Activated T-cell treated with anti-CD3 and anti-CD28 coated beads, Interleukin-2, amount 50 U/mL, for 1 hour (primary cell): ENCODE results near the gene CMKLR1.

Experiments used
- DNase-seq: peaks from one replicate; pipeline ENCODE4 v3.0.0-alpha.2; 2020

Gene CMKLR1, protein sequence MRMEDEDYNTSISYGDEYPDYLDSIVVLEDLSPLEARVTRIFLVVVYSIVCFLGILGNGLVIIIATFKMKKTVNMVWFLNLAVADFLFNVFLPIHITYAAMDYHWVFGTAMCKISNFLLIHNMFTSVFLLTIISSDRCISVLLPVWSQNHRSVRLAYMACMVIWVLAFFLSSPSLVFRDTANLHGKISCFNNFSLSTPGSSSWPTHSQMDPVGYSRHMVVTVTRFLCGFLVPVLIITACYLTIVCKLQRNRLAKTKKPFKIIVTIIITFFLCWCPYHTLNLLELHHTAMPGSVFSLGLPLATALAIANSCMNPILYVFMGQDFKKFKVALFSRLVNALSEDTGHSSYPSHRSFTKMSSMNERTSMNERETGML

DNA sequence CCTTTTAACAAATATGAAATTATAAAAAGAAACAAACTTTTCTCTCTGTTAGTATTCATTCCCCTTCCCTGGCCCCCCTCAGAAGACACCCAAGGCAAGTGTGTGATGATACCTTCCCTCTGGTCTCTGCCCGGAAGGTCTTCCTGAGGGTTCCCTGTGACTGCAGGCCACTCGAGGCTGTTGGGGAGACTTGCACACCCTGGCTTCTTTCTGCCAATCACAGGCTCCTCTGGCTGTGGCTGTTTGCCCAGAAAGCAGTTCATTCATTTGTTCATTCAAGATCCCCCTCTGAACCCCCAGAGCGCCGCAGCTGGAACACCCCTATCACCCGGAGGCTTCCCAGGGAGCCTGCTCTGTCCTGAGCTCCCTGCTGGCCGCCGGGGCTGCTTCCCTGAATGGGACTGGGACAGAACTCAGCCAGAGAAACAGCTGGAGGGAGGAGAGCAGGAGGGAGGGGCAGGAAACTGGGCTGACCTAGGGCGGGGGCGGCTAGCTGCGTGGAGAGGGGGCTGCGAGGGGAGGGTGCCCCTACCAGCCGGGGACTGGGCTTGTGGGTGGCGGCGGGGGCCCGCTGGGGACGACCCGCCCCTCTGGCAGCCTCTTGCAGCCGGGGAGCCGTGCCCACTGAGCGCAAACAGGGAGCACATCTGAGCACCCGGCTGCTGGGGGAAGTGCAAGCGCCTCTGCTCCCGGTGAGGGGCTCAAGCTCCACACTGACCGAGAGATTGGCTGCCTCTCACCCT is at the start of gene CMKLR1:
CMKLR1 (minus strand) TSS at position 397 of the 743 bp plus-strand sequence. CDS start 45,720 bp downstream, outside the sequence.
- no peak for DNase-seq

DNA sequence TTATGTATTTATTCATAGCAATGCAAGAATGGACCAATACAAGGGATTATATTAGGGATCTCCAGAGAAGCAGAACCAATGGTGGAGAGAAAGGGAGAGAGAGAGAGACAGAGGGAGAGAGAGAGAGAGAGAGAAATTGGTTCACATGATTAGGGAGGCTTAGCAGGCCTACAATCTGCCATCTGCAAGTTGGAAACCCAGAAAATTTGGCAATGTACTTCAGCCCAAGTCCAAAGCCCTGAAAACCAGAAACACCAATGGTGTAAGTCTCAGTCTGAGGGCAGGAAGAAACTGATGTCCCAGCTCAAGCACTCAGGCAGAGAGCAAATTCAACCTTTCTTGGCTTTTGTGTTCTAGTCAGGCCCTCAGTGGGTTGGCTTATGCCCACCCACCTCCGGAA is 48.7 kb upstream of the CMKLR1 start:
- no peak for DNase-seq

DNA sequence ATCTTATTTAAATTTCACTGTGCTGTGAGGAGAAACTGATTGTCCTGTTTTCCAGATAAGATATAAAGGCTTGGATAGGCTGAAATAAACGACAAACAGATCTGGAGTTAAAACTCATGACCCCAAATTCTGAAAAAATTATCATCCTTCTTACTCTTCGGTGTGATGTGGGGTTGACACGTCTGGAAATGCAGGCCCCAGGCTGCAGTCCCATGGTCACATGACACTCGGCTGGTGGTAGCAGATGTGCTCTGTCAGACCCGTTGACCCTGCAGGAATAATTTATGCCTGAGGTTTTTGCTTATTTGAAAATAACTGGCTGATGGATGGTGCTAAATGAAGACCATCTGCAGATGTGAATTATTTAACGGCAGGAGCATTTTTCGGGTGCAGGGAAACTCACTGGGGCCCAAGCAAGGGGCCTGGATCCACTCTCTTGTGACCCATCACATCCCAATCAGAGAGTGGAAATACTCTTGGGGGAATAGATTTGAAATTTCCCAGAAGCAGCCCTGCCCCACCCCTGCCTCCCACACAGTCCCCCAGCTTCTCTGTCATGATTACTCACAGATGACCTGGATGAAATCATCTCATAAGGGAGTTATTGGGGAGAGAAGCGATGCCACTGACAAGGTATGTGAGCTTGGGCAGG is 47.7 kb upstream of the CMKLR1 start:
- no peak for DNase-seq

DNA sequence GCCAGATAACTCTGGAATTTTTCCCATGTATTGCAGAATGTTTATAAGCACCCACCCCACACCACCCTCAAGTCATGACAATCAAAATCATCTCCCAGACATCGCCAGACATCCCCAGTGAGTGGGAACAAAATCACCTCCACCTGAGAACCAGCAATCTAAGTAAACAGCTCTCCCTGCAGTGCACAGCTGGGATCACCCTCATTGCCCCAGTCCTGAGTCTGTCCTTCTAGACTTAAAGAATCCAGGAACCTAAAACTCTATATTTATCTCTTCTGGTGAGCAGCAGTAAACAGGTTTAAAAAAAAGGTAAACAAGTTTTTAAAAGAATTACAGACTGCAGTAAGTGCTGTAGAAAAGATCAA is 43.3 kb upstream of the CMKLR1 start:
- DNase-seq = no peak

DNA sequence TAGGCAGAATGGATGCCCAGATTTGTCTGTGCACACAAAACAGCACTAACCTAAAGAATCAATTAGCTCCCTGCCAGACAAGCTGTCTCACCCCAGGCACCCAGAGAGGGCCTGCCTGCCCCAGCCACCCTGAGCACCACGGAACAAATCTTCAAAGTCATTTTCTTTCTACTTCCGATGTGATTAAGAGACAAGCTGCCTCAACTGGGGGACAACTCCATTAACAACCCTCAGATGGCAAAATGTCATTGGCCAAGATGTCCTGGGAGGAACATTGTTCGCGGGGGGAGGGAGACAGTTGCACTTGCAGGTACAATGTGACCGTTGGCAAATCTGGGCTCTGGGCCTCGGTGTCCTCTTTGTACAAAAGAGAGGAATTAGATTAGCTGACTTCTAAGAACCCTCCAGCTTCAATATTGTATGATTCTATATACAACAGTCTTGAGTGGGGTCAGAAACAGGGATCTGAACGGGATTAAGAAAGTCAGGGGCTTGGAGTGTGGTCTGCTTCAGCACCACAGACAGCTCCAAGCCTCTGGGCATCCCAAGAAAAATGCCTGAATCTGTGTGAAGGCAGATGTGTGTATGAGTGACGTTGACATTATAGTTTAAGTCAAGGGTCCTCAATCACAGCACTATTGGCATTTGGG is 42.8 kb upstream of the CMKLR1 start:
- no peak for DNase-seq

DNA sequence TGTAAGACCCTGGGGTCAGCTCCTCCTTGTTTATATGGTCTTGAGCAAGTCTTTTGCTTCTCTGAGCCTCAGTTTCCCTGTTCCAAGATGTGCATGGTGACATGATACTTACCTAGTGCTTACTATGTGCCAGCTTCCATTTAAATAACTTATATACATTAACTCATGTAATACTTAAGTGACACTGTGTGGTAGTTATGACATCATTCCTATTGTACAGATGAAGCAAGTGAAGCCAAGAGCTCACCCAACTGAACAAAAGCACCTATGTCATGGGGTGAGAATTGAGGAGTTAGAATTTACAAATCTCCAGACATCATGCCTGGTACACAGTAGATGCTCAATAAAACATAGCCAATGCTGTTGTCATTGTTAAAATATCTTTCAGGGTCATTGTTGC is 41.3 kb upstream of the CMKLR1 start:
- DNase-seq = no peak

DNA sequence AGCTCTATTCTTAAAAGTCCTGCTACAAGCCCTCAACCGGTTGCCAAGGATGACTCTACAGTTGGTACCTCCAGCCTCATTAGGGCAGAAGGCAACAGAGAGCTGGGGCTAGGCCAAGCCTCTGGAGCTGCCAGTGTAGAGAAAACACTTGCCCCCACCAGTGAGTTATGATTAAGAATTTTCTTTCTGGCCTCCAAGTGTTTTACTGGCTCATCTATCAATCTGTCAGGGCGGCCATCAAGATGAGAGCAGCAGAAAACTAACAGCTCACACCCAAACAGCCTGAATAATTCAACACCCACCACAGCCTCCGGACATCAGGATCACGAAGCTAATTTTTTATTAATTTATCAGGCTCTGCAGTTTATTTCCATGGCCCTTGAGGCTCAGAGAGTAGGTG is 40.7 kb upstream of the CMKLR1 start:
- no peak for DNase-seq

DNA sequence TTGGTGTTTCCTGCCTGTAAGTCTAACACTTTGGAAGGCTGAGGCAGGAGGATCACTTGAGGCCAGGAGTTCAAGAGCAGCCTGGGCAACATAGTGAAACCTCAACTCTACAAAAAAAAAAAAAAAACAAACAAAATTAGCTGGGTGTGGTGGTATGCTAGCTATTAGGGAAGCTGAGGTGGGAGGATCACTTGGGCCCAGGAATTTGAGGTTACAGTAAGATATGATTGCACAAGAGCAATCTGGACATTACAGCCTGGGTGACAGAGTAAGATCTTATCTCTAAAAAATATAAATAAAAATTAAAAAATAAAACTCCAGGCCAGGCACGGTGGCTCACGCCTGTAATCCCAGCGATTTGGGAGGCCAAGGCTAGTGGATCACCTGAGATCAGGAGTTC is 39.8 kb upstream of the CMKLR1 start:
- DNase-seq = no peak

DNA sequence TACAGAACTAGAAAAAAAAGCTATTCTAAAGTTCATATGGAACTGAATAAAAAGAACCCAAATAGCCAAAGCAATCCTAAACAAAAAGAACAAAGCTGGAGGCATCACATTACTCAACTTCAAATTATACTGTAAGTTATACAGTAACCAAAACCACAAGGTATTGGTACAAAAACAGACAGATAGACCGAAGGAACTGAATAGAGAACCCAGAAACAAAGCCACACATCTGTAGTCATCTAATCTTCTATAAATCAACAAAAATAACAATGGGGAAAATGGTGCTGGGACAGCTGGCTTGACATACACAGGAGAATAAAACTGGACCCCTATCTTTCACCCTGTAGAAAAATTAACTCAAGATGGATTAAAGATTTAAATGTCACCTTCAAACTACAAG is 38.1 kb upstream of the CMKLR1 start:
- no peak for DNase-seq

DNA sequence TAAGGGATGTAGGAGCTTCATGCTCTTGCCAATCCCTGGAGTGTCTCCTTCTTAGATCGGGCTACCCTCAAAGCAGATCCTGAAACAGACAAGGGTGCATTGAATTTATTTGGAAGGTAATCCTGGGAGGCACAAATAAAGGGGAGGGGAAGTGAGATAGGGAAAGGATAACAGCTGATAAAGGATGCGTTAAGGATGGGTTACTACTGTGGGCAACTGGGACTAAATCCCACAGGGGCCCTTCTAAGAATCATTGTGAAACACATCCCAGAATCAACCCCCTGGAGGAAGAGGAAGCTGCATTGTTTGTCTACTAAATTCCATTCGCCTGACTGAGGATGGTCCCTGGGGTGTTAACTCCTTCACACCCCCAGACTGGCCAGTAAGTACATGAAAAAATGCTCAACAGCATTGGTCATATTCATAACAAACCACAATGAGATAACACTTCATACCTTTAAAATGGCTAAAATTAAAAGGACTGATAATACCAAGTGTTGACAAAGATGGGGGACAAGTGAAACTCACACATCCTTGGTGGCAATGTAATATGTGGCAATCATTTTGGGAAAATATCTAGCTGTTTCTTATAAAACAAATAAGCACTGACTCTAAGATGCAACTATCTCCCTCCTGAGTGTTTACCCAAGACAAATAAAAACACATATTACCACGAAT is 37.0 kb upstream of the CMKLR1 start:
- DNase-seq = no peak

DNA sequence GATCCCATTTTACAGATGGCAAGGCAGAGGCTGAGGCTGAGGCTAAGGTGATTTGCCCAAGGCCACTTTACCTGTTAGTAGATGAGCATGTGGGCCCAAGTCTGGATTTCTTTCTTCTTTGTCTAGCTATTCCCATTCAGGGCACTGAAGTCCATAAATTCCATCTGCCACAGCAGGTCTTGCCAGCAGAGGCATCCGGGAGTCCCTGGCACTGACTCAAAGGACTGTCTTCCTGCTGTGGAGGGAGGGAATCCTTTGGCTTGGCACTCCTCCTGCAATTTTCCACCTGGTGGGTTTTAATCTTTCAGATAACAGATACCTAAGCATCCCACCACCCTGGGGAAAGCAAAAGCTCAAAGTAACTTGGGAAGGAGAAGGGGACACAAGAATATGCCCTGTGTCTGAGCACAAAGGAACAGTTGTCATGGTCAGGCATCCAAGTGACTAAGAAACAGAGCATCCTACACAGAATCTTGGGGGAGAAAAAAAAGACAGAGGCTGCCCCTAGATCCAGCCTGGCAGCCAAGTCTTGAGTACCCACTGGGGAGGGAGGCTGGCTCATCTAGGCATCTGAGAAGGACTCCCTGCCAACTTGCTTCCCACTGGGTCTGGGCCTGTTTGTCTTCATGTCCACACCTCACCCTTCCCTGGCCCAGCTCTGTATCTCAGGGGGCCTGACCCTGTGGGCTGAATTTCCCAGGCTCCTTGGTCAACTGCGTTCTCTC is 35.6 kb upstream of the CMKLR1 start:
- no peak for DNase-seq

DNA sequence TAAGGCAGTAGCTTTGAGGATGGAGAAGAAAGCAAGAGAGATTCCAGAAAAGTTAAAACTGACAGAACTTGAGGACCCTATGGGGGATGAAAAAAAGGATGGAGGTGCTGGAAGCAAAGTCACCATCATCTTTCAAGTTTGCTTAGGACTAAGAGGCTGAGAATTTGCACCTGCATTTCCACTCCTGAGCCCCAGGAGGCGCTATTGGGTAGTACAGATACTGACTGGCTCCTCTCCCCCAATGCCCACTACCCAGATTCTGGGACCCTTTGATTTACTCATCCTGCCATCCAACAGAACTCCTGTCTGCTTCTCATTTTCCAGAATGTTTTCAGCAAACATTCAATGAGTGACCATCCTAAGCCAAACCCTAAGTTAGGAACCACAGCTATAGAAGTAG is 34.0 kb upstream of the CMKLR1 start:
- no peak for DNase-seq

DNA sequence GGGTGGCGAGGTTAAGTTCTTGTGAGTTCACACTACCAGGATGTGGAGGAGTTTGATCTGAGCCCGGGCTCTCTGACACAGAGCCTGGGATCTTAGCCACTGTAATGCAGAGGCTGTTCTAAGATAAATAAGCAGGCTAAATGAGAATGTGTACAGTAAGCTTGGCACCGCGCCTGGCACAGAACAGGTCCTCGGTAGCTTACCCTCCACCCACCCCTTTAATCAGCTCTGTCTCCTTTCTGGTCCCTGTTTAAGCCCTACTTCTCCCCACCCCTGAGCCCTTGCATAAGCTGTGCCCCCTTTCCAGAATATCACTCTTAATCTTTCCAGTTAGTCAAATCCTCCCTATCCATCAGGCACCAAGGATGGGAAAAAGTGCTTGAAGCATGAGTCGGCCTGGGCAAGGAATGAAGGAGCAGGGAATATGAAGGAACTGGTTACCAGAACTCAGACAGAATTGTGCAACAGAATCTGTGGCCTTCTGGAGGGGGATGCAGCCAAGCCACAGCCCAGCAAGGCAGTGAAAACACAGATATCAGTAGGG is 32.8 kb upstream of the CMKLR1 start:
- DNase-seq = no peak

DNA sequence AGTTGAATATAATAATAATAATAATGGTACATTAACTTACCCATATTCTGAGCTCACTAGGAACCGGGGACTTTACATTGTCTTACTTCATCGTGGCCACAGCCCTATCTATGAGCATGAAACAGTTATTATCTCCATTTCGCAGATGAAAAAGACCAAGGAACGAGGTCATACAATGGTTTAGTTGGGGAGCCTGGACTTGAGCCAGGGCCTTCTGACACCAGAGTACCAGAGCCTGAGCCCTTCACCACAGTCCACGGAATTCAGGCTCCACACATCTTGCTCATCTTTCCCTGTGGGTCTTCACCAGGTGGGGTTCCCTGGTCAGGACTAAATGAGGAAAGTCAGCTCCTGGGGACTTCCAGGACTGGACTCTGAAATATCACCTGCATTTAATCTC is 31.3 kb upstream of the CMKLR1 start:
- no peak for DNase-seq

DNA sequence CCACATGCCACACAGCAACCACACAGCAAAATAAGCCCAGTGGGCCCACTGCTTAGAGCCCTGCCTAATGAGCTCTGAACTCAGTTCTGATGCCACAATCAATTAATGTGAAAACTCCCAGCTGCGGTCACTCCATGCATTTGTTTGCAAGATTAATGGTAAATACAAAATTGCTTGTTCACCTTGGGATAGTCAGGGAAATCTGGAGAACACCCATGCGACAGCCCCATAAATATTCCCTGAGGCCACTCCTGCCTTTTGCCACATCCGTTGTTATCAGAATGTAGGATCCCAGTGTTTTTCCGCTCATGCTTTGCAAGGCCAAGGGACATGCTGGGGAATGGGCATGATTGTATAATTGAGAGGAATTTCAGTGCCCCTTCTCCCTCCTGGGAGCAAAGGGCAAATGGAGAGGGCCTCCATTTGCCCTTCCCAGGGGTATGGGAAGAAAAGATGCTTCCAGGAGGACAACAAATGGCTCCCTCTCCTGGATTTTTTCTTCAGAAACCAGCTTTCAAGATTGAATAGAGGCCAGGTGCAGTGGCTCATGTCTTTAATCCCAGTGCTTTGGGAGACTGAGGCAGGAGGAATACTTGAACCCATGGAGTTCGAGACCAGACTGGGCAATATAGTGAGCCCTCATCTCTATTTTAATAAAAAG is 30.8 kb upstream of the CMKLR1 start:
- DNase-seq = no peak

DNA sequence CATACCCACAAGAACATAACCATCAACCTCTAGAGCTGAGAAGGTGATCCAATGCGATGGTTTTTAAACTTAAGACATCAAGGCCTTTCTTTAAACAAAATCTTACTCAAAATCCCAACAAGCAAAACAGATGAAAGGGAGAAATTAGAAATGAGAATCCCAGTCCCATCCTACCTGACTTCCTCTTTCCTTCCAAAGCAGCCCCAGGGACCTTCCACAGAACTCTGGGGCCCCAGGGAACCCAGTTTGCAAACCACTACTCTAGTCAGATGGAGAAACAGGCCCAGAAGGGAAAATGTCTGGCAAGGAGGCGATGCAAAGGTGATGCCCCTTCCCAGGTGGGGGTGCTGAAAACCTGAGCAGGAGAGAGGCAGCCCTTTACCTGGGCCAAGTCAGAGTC is 29.0 kb upstream of the CMKLR1 start:
- DNase-seq = no peak

DNA sequence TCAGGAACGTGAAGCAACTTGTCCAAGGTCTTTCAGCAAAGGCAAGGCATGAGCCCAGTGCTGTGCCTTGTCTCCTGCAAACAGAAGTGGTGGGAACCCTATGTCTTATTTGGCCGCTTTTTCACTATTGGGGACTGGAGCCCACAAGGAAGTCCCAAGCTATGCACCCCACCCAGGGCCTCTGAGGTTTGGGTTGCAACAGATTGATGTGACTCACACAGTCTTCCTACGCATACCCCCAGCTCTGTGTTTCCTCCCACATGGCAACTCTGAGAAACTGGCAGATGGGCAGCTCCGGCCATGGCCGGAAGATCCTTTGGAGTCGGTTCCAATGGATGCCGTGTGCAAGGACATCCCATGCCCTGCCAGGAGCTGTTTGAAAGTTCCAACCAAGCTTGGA is 28.3 kb upstream of the CMKLR1 start:
- DNase-seq = no peak

DNA sequence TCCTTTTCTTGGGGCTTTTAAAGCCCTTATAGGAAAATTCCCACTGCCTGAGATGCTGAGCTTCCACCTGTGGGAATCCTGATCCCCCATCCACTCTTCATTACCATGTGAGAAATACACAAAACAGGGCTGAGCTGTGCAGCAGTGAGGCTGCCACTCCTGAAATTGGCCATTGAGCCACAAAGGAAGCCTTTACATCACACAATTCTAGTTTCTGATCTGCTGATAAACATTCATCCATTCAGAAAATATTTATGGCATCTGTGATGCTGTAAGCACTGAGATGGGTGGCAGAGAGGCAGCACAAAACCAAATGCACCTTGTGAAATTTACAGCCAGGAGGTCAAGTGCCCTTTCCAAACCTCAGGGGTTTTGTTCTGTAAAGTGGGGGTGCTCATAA is 26.2 kb upstream of the CMKLR1 start:
- DNase-seq = no peak

DNA sequence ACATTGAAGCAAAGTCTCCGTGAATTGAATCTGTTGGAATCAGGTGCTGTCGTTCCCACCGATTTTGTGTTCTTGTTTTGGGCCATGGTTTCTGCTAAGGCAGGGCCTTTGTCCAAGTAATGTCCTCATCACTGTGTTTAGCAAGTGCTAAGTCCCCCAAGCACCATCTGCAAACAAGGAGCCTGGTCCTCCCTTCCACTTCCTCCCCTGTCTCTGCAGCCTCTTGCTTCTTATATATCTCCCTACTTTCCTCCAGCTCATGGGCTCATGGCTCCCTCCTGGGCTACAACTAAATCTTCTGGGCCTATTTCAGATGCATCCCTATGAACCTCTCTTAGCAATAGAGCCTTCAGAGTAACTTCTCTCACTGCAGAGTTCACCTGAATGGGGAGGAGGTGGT is 25.8 kb upstream of the CMKLR1 start:
- DNase-seq = no peak

DNA sequence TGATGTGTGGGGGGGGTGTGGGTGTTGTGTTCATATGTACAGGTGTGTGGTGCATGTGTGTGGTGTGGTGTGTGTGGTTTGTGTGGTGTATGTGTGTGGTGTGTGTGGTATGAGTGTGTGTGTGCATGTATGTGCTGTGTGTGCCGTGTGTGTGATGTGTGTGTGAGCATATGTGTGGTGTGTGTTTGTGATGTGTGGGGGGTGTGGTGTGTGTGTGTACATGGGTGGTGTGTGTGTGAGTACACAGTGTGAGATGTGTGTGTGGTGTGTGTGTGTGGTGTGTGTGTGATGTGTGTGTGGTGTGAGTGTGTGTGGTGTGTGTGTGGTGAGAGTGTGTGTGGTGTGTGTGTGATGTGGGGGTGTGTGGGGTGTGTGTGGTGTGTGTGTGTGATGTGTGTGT is 24.5 kb upstream of the CMKLR1 start:
- DNase-seq = no peak

DNA sequence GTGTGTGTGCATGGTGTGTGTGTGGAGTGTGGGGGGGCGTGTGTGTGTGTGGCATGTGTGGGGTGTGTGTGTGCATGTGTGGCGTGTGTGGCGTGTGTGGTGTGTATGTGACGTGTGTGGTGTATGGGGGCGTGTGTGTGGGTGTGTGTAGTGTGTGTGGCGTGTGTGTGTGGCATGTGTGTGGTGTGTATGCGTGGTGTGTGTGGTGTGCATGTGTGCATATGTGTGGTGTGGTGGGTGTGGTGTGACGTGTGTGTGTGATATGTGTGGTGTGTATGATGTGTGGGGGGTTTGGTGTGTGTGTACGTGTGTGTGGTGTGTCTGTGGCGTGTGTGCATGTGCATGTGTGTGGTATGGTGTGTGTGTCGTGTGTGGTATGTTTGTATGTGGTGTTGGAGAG is 24.1 kb upstream of the CMKLR1 start:
- no peak for DNase-seq
